Measurements from ENCODE around the gene ZNF99.
"Not testable (repeated sequence)": the region's sequence is repeated elsewhere in the genome, so short reads cannot be mapped to it uniquely, and the experiment has no call there.

- TF ChIP-seq AFF1 (IDR thresholded peaks at IDR 0.05; ENCODE audit: low read depth in 1 of 2, partially characterized antibody in 2 of 2); CTCF (IDR thresholded peaks at IDR 0.05 in 2 of 3, conservative IDR thresholded peaks at IDR 0.05 in 1 of 3; ENCODE audit: insufficient read depth in 2 of 3, low read depth in 1 of 3, low read length in 3 of 3); FOSL1 (tag; conservative IDR thresholded peaks at IDR 0.05); BACH1 (tag; IDR thresholded peaks at IDR 0.05); ZFX (CRISPR knock-in tag; IDR thresholded peaks at IDR 0.05); ZNF384 (IDR thresholded peaks at IDR 0.05; ENCODE audit: low read depth, low read length); TBL1XR1 (IDR thresholded peaks at IDR 0.05; ENCODE audit: low read length in 2 of 2): not testable (repeated sequence)
These were observed 80.9 kb downstream of the ZNF99 start for GRCh38 chr19:22703096-22703495.
